Measurements from ENCODE around the gene METTL16.

METTL16 gene

GRCh38 chr17:2395258-2396181 is 116.2 kb downstream of the METTL16 start:
- DNase-seq (ENCODE audit: low spot score), result no peak

- no peak for DNase-seq (ENCODE audit: low spot score)
These were observed 116.9 kb downstream of the METTL16 start for GRCh38 chr17:2394775-2395201.

- DNase-seq (ENCODE audit: low spot score), result no peak
These were observed 117.5 kb downstream of the METTL16 start for GRCh38 chr17:2393954-2394749.

GRCh38 chr17:2393174-2393953 is 118.3 kb downstream of the METTL16 start:
- peak; percentile 83 for DNase-seq (ENCODE audit: low spot score)

GRCh38 chr17:2392252-2393173 is 119.2 kb downstream of the METTL16 start:
- peak; percentile 88 for DNase-seq (ENCODE audit: low spot score)

GRCh38 chr17:2391597-2392251 is 120.0 kb downstream of the METTL16 start:
- DNase-seq (ENCODE audit: low spot score), result no peak

- DNase-seq (ENCODE audit: low spot score), result no peak
These were observed 121.4 kb downstream of the METTL16 start for GRCh38 chr17:2390199-2390836.

GRCh38 chr17:2388683-2389055 is 123.0 kb downstream of the METTL16 start:
- DNase-seq (ENCODE audit: low spot score), result no peak

GRCh38 chr17:2388020-2388682 is 123.5 kb downstream of the METTL16 start:
- no peak for DNase-seq (ENCODE audit: low spot score)

GRCh38 chr17:2387086-2388019 is 124.3 kb downstream of the METTL16 start:
- no peak for DNase-seq (ENCODE audit: low spot score)

- no peak for DNase-seq (ENCODE audit: low spot score)
These were observed 125.1 kb downstream of the METTL16 start for GRCh38 chr17:2386400-2387085.

- no peak for DNase-seq (ENCODE audit: low spot score)
These were observed 126.2 kb downstream of the METTL16 start for GRCh38 chr17:2385240-2386210.

- no peak for DNase-seq (ENCODE audit: low spot score)
These were observed 127.1 kb downstream of the METTL16 start for GRCh38 chr17:2384439-2385127.

GRCh38 chr17:2383628-2384167 is 128.0 kb downstream of the METTL16 start:
- no peak for DNase-seq (ENCODE audit: low spot score)

GRCh38 chr17:2380950-2381649 is 130.6 kb downstream of the METTL16 start:
- no peak for DNase-seq (ENCODE audit: low spot score)
